HG03558 (cell line): ENCODE measurements around the gene CDC42EP3.

ENCODE experiments used
- ATAC-seq: cut with Tn5 transposase; IDR thresholded peaks from one replicate; pipeline ENCODE4 v1.9.1; 2021; ENCODE audit warnings: moderate number of reproducible peaks; ENCODE audit not compliant: unreplicated experiment; ENCODE audit errors: extremely low read depth

CDC42EP3 gene

GRCh38 chr2:37637985-37638384 lies 33.5 kb downstream of the CDC42EP3 start:
- no peak for ATAC-seq

GRCh38 chr2:37637190-37637860 lies 34.1 kb downstream of the CDC42EP3 start:
- ATAC-seq: no peak

DNA sequence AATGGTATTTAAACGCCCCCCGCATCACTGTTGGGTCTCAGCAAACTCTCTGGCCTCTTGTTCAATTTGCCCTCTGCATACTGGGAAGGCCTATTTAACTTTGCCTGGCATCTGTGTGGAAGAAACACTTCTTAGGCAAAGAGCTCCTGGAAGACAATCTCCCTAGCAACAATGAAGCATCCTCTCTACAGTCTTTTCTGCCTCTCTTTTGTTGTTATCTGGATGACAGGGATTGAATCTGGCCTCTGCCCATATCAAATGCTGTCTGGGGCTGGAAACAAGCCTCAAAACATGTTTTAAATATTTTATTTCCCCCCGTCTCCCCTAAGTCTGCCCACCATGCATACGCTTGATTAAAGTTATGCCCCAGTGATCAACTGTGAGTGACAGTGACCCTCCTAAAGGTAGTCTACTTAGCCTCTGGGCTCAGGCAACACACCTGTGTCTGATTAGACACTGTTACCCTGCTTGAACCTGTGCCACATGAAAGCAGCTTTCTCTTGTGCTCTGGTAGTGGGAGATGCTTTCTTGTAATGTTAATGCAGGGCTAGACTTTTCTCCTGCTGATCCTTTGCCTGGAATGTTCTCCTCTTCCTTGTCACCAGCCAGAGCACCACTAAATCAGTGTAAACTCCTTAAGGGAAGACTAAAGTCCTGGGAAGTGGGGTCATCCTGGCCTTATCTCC lies 34.9 kb downstream of the CDC42EP3 start:
- ATAC-seq: no peak

DNA sequence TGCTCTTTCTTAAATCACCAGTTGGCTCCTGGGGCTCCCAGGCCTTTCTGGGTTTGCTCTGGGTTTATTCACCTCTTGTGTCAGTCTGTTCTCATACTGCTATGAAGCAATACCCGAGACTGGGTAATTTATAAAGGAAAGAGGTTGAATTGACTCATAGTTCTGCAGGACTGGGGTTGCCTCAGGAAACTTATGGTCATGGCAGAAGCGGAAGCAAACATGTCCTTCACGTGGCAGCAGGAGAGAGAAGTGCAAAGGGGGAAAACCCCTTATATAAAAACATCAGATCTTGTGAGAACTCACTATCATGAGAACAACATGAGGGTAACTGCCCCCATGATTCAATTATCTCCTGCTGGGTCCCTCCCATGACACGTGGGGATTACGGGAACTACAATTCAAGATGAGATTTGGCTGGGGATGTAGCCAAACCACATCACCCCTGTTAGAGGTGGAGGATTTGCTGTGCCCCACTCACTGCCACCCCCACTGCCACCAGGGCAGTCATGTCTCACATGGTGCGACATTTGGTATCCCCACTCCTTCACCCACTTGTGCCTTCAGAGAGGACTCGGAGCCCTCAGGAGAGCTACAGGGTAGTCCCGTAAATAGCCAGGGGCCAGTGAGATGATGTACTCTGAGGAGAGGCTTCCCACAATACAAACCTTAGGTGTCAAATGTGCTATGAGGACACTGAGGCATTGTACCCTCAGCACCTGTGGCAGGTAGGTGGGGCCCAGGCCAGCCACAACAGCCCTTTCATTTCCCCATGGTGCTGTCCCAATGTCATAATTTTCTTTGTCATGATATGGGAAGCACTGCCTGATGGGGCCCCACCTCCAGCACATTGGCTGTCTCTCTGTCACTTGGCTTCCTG lies 35.7 kb downstream of the CDC42EP3 start:
- peak; percentile 58 for ATAC-seq

DNA sequence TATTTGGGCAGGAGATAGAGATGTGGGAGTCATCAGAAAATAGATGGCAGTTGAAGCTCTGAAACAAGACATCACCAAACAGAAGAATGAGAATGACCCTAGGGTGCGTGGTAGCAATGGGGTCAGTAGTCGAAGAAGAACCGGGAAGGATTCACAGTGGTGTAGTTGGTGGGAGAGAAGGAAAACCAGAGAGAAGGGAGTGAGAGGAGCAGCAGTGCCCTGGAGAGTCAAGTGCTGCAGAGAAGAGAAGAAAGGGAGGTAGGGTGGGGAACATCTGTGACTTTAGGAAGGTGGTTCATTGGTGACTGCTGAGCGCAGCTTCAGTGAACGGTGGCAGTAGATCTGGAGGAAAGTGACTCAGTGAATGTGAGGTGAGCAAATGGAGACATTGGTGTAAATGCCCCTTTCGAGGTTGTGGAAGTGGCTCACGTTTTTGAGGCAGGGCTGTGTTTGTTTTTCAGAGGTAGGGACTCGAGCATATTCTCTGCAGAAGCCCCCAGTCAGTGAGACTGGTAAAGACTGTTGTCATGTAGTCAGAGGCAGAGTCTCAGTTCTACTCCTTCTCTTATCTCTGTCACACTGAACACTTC lies 36.4 kb downstream of the CDC42EP3 start:
- no peak for ATAC-seq

GRCh38 chr2:37633845-37634244 lies 37.6 kb downstream of the CDC42EP3 start:
- no peak for ATAC-seq

GRCh38 chr2:37633234-37633633 lies 38.2 kb downstream of the CDC42EP3 start:
- ATAC-seq: no peak

DNA sequence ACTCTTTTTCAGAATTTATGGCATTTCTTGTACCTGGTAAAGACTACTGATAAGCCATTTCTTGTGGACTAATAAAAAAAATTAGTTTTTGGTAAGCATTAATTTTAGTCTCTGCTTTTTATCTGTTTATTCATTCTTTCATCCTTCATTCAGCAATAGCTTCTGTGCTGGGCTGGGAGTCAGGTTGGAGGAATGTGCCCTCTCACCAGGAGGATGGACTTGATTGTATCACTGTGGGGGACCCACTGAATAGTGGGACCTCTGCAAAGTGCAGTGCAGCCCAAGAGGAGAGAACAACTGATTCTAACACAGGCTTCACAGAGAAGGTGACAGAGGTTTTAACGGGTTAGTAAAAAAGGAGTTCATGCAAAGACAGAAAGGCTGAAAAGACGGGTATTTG lies 39.1 kb downstream of the CDC42EP3 start:
- ATAC-seq: no peak

GRCh38 chr2:37631698-37632097 lies 39.7 kb downstream of the CDC42EP3 start:
- no peak for ATAC-seq

- no peak for ATAC-seq
Observed at GRCh38 chr2:37631292-37631691, 40.1 kb downstream of the CDC42EP3 start.

GRCh38 chr2:37630776-37631175 lies 40.7 kb downstream of the CDC42EP3 start:
- ATAC-seq: no peak

GRCh38 chr2:37630301-37630700 lies 41.1 kb downstream of the CDC42EP3 start:
- no peak for ATAC-seq

DNA sequence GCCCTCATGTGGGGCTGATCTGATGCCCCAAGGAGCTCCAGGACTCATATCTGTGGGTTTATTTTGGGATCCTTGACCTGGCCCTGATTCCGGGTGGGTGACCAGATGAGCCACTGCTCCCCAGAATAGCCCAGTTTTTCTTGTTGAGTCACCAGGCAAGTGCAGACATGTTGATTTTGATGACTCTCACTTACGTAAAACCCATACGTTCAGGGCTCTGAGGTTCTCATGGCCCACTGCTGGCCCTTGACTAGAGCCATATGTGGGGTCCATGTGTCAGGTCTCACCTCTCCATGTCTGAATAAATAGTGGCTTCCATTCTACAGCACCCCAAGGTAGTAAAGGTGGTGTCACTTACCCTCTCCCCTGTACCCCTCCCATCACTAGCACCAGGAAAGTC lies 41.9 kb downstream of the CDC42EP3 start:
- ATAC-seq: no peak

- ATAC-seq: no peak
Observed at GRCh38 chr2:37627710-37628109, 43.7 kb downstream of the CDC42EP3 start.

DNA sequence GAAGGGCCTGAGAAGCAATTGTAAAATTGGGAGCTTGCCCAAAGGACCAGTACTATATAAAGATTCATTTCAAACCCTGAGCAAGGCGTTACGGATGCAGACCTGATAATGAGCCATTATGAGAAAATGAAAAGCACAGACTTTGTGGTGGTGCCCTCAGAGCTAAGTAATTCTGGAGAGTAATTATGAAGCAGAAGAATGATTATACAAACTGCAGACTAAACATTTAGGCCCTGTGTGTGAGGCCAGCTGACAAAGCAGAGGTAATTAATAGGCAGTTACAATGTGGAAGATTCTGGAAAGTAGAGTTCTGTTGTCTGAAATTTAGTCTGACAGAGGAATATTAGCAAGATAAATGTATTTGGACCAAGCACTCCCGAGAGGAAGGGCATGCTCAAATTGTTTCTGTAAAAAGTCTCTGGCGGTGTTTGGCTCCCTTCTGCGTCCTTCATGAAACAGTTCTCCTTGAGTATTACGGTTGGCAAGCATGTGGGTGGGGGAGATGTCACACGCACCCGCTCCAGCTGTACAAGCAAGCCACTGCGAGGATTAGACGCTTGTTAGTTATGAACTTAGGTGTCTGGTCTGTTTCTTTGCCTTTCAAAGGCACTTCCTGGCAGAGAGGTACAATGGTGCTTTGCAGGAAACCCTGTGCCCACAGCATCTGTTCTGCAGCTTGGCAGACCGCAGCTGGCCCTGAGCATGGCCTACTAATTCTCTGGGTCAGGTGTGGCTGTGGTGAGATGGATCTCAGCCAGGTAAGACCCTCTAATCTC lies 45.5 kb downstream of the CDC42EP3 start:
- no peak for ATAC-seq

- ATAC-seq: no peak
Observed at GRCh38 chr2:37625156-37625555, 46.3 kb downstream of the CDC42EP3 start.

DNA sequence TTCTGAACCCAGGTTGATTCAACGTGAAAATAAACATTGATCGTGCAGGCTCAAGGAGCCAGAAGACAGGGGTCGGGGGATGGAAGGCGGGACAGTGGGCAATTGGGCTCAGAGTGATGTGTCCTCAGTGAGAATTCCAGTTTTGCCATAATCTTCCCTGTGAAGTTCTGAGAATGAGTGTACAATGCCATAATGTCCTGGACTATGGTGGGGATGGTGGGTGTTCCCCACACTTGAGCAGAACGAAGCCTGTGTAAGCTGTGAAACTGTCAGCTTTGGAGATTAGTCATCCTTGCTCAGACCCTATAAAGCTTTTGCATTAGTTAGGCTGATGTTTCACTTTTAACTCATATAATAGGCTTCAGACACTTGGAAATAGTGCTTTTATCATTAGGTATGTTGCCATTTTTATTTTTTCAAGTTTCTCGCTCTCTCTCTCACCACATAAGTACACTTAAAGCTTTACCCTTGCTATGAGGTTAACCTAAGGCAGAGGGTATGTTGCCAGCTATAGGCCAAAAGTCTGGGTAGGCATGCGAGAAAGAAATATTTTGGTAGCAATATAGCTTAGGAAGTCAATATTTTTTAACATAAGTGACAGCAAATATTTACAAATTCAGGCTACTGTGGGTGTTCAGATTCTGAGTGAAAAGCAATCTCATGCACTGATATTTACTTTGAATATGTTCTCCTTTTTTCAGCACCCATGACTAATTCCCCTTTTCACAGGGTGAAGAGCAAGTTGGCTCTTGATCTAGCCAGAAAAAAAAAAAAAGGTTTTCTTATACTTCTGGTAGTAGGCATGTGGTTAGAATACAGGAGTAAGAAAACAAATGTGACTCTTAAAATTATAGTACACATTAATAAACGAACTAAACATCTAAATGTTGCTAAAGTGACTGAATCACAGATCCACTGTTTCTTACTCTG lies 47.2 kb downstream of the CDC42EP3 start:
- ATAC-seq: peak; percentile 65

DNA sequence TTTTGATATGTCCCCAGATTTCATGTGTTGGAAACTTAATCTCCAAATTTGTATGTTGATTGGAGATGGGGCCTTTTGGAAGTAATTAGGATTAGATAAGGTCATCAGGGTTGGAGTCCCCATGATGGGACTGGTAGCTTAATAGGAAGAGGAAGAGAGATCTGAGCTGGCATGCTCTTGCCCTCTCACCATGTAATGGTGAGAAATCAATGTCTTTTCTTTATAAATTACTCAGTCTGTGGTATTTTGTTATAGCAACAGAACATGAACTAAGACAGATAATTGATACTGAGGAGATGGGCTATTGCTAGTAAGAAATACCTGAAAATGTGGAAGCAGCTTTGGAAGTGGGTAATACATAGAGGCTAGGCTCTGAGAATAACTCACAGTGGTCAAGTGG lies 48.0 kb downstream of the CDC42EP3 start:
- ATAC-seq: no peak
